Measurements from ENCODE around the gene EFHC1.
"Not testable (repeated sequence)": the region's sequence is repeated elsewhere in the genome, so short reads cannot be mapped to it uniquely, and the experiment has no call there.

EFHC1 gene

DNA sequence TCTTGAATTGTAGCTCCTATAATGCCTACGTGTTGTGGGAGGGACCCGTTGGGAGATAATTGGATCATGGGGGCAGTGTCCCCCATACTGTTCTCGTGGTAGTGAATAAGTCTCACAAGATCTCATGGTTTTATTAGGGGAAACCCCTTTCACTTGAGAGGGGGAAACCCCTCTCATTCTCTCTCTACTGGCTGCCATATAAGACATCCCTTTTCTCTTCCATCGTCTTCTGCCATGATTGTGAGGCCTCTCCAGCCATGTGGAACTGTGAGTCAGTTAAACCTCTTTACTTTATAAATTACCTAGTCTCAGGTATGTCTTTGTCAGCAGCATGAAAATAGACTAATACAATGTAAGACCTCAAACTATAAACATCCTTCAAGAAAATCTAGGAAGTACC is 35.1 kb upstream of the EFHC1 start:
- no peaks in the 10 kb centered on the region for H4K20me1 ChIP-seq (ENCODE audit: insufficient read depth, low read length)
- no peaks in the 10 kb centered on the region for H3K79me2 ChIP-seq (ENCODE audit: low read length)
- H3K27ac ChIP-seq (ENCODE audit: low read length) = no peak overlapping the region
- H3K4me3 ChIP-seq (ENCODE audit: low read length) = no peak overlapping the region
- TF ChIP-seq EZH2 (optimal IDR thresholded peaks at IDR 0.05; ENCODE audit: low read depth, low read length) = no peak
- TF ChIP-seq EZH2phosphoT487 (IDR thresholded peaks at IDR 0.05; ENCODE audit: low read length) = no peak
- TF ChIP-seq, protein P1, sequence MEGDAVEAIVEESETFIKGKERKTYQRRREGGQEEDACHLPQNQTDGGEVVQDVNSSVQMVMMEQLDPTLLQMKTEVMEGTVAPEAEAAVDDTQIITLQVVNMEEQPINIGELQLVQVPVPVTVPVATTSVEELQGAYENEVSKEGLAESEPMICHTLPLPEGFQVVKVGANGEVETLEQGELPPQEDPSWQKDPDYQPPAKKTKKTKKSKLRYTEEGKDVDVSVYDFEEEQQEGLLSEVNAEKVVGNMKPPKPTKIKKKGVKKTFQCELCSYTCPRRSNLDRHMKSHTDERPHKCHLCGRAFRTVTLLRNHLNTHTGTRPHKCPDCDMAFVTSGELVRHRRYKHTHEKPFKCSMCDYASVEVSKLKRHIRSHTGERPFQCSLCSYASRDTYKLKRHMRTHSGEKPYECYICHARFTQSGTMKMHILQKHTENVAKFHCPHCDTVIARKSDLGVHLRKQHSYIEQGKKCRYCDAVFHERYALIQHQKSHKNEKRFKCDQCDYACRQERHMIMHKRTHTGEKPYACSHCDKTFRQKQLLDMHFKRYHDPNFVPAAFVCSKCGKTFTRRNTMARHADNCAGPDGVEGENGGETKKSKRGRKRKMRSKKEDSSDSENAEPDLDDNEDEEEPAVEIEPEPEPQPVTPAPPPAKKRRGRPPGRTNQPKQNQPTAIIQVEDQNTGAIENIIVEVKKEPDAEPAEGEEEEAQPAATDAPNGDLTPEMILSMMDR (IDR thresholded peaks at IDR 0.05; ENCODE audit: low read length) = no peak
- no peak for DNase-seq
- no peaks in the 10 kb centered on the region for H3K9me2 ChIP-seq (replicated peaks; ENCODE audit: insufficient read depth, low read length)
- peaks cover 28% of the 10 kb centered on the region for H3K4me1 ChIP-seq (ENCODE audit: low read length)
- no peaks in the 10 kb centered on the region for H3K9me3 ChIP-seq (replicated peaks; ENCODE audit: insufficient read depth, low read length)
- no peak overlapping the region for H3K9ac ChIP-seq (ENCODE audit: low read length)
- no peak overlapping the region for H3K4me2 ChIP-seq (ENCODE audit: low read depth, low read length)
- no peak overlapping the region for H2AFZ ChIP-seq (ENCODE audit: low read length)
- peaks cover 17% of the 10 kb centered on the region for H3F3A ChIP-seq (ENCODE audit: insufficient read depth, low read length)
- no peaks in the 10 kb centered on the region for H3K27me3 ChIP-seq (replicated peaks; ENCODE audit: insufficient read depth, low read length)
- no peaks in the 10 kb centered on the region for H3K36me3 ChIP-seq (replicated peaks; ENCODE audit: insufficient read depth, low read length)

DNA sequence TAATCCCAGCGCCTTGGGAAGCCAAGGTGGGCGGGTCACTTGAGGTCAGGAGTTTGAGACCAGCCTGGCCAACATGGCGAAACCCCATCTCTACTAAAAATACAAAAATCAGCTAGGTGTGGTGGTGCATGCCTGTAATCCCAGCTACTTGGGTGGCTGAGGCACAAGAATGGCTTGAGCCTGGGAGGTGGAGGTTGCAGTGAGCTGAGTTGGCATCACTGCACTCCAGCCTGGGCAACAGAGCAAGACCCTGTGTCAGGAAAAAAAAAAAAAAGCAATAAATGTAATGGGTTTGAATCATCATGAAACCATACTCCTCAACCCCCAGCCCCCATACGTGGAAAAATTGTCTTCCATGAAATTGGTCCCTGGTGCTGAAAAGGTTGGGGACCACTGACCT is 32.0 kb upstream of the EFHC1 start:
- H3F3A ChIP-seq (ENCODE audit: insufficient read depth, low read length) = peaks cover 27% of the 10 kb centered on the region
- not testable (repeated sequence) for H3K9ac ChIP-seq (ENCODE audit: low read length); H3K9me2 ChIP-seq (replicated peaks; ENCODE audit: insufficient read depth, low read length); DNase-seq; H3K9me3 ChIP-seq (replicated peaks; ENCODE audit: insufficient read depth, low read length); H3K27ac ChIP-seq (ENCODE audit: low read length); H3K79me2 ChIP-seq (ENCODE audit: low read length); H3K36me3 ChIP-seq (replicated peaks; ENCODE audit: insufficient read depth, low read length); H4K20me1 ChIP-seq (ENCODE audit: insufficient read depth, low read length); H3K4me2 ChIP-seq (ENCODE audit: low read depth, low read length); H3K27me3 ChIP-seq (replicated peaks; ENCODE audit: insufficient read depth, low read length); H3K4me3 ChIP-seq (ENCODE audit: low read length); H2AFZ ChIP-seq (ENCODE audit: low read length)
- H3K4me1 ChIP-seq (ENCODE audit: low read length) = peaks cover 41% of the 10 kb centered on the region

DNA sequence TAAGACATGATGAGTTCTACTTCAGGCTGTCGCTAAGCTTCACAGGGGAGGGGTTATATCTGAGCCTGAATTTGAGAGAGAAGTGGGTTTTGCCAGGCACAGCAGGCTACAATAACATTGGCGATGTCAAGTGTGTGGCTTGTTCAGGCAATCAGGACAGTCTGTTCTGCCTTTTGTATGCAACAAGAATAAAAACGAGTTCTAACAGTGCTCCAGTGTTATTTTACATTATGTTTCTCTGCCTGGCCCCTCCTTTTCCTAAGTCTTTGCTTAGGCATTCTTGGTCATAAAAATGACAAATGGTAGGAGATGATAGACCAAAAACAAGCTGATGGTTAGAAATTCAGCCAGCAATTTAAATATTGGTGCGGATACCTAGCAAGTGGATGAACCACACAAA is 31.4 kb upstream of the EFHC1 start:
- no peak for DNase-seq
- Histone ChIP-seq H2AFZ (ENCODE audit: low read length) (no peak overlapping the region), H3K27ac (ENCODE audit: low read length) (0 out of 2 replicates have a peak overlapping the region, but pooled peaks have one; percentile 95), H3K9me3 (replicated peaks; ENCODE audit: insufficient read depth, low read length) (no peaks in the 10 kb centered on the region), H4K20me1 (ENCODE audit: insufficient read depth, low read length) (no peaks in the 10 kb centered on the region), H3F3A (ENCODE audit: insufficient read depth, low read length) (peaks cover 30% of the 10 kb centered on the region), H3K4me1 (ENCODE audit: low read length) (peaks cover 42% of the 10 kb centered on the region), H3K9me2 (replicated peaks; ENCODE audit: insufficient read depth, low read length) (no peaks in the 10 kb centered on the region), H3K4me3 (ENCODE audit: low read length) (no peak overlapping the region), H3K4me2 (ENCODE audit: low read depth, low read length) (no peak overlapping the region), H3K9ac (ENCODE audit: low read length) (no peak overlapping the region), H3K79me2 (ENCODE audit: low read length) (no peaks in the 10 kb centered on the region), H3K36me3 (replicated peaks; ENCODE audit: insufficient read depth, low read length) (no peaks in the 10 kb centered on the region), H3K27me3 (replicated peaks; ENCODE audit: insufficient read depth, low read length) (no peaks in the 10 kb centered on the region)
- TF ChIP-seq EZH2 (optimal IDR thresholded peaks at IDR 0.05; ENCODE audit: low read depth, low read length) = no peak
- TF ChIP-seq, protein P1 (IDR thresholded peaks at IDR 0.05; ENCODE audit: low read length) = no peak
- TF ChIP-seq EZH2phosphoT487 (IDR thresholded peaks at IDR 0.05; ENCODE audit: low read length) = no peak

DNA sequence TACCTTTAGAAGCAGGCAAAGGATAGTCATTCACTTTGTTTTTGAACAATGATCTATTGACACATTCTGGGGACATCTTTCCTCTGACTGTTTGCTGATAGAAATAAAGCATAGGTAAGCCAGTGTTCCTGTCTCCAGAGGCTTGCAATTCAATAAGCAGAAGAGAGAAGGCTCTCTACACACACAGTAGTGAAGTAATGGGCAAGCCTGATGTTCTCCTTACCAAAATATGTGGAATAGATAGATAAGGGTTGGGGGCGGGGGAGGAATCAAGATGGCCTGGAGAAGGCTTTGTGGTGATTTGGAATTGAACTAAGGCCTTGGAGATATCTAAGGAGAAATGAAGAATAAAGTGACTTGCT is 30.9 kb upstream of the EFHC1 start:
- no peaks in the 10 kb centered on the region for H4K20me1 ChIP-seq (ENCODE audit: insufficient read depth, low read length)
- H3K4me1 ChIP-seq (ENCODE audit: low read length) = peaks cover 39% of the 10 kb centered on the region
- no peak for DNase-seq
- H3K9me2 ChIP-seq (replicated peaks; ENCODE audit: insufficient read depth, low read length) = no peaks in the 10 kb centered on the region
- no peak overlapping the region for H2AFZ ChIP-seq (ENCODE audit: low read length)
- no peaks in the 10 kb centered on the region for H3K27me3 ChIP-seq (replicated peaks; ENCODE audit: insufficient read depth, low read length)
- no peaks in the 10 kb centered on the region for H3K79me2 ChIP-seq (ENCODE audit: low read length)
- no peak for TF ChIP-seq EZH2 (optimal IDR thresholded peaks at IDR 0.05; ENCODE audit: low read depth, low read length)
- TF ChIP-seq, protein P1 (IDR thresholded peaks at IDR 0.05; ENCODE audit: low read length) = no peak
- TF ChIP-seq EZH2phosphoT487 (IDR thresholded peaks at IDR 0.05; ENCODE audit: low read length) = no peak
- H3K27ac ChIP-seq (ENCODE audit: low read length) = peak overlapping the region; percentile 95; the same call in 1 of the 2 replicates
- H3K4me2 ChIP-seq (ENCODE audit: low read depth, low read length) = peak overlapping the region; percentile 97
- no peaks in the 10 kb centered on the region for H3K36me3 ChIP-seq (replicated peaks; ENCODE audit: insufficient read depth, low read length)
- H3K4me3 ChIP-seq (ENCODE audit: low read length) = peak overlapping the region; percentile 36; the same call in 1 of the 2 replicates
- H3F3A ChIP-seq (ENCODE audit: insufficient read depth, low read length) = peaks cover 32% of the 10 kb centered on the region
- H3K9ac ChIP-seq (ENCODE audit: low read length) = peak overlapping the region; percentile 69
- H3K9me3 ChIP-seq (replicated peaks; ENCODE audit: insufficient read depth, low read length) = no peaks in the 10 kb centered on the region
